Mesenteric fat pad (tissue), 1 donor: ENCODE results near the gene HDGFL3. TPM values are rescaled to one million over a fixed set of nuclear protein-coding genes. Genes with fewer than 3 reads are reported as not detected.
"Not testable (repeated sequence)": the region's sequence is repeated elsewhere in the genome, so short reads cannot be mapped to it uniquely, and the experiment has no call there.

ENCODE experiments used
- DNase-seq: peaks from one replicate; pipeline ENCODE4 v3.0.0-alpha.2; 2020; ENCODE audit warnings: low spot score
- long read RNA-seq: library from polyadenylated mRNA; unstranded; transcript quantifications from one replicate; pipeline ENCODE4 v2.0.0, GENCODE V29; 2020
- total RNA-seq: library from RNA; stranded (reverse); fragmentation: NEBNext Ultra II Directional; extraction: Animal tissue kit (Norgen Biotek cat#: 25700); gene quantifications from one replicate; pipeline ENCODE4 v1.2.1, GENCODE V29; 2021
- donor health status: DM: yes; HTN: yes; CAD: no.

The HDGFL3 gene
- total RNA-seq = 31.2 TPM
- long read RNA-seq, full-length matches to known transcripts = 18 of 36 reads
- long read RNA-seq, partial matches to known transcripts = 0 of 36 reads
- long read RNA-seq, other reads (novel, unspliced or antisense) = 18 of 36 reads

- no peak for DNase-seq
These were observed at the start of gene HDGFL3 for GRCh38 chr15:83207660-83208366. HDGFL3 (minus strand) TSS chr15:83207823; CDS start chr15:83207414, 409 bp downstream.

- no peak for DNase-seq
These were observed 43.2 kb upstream of the HDGFL3 start for GRCh38 chr15:83250781-83251180.

GRCh38 chr15:83249030-83249343, 41.4 kb upstream of the HDGFL3 start:
- no peak for DNase-seq

- DNase-seq = no peak
These were observed 40.8 kb upstream of the HDGFL3 start for GRCh38 chr15:83248151-83249029.

- DNase-seq = no peak
These were observed 36.0 kb upstream of the HDGFL3 start for GRCh38 chr15:83243634-83244033.

GRCh38 chr15:83230242-83230641, 22.6 kb upstream of the HDGFL3 start:
- no peak for DNase-seq

GRCh38 chr15:83225449-83225848, 17.8 kb upstream of the HDGFL3 start:
- DNase-seq = no peak

- not testable (repeated sequence) for DNase-seq
These were observed 14.2 kb upstream of the HDGFL3 start for GRCh38 chr15:83221781-83222180.

- DNase-seq = no peak
These were observed 11.4 kb upstream of the HDGFL3 start for GRCh38 chr15:83219026-83219425.

GRCh38 chr15:83215306-83215705, 7.7 kb upstream of the HDGFL3 start:
- no peak for DNase-seq

GRCh38 chr15:83210619-83211018, 3.0 kb upstream of the HDGFL3 start:
- DNase-seq = no peak

- DNase-seq = no peak
These were observed 1.7 kb upstream of the HDGFL3 start for GRCh38 chr15:83209333-83209732.

GRCh38 chr15:83208367-83208661, 691 bp upstream of the HDGFL3 start:
- DNase-seq = no peak

- no peak for DNase-seq
These were observed 489 bp downstream of the HDGFL3 start for GRCh38 chr15:83207009-83207659.

- no peak for DNase-seq
These were observed 1.1 kb downstream of the HDGFL3 start for GRCh38 chr15:83206526-83207008.

- no peak for DNase-seq
These were observed 1.8 kb downstream of the HDGFL3 start for GRCh38 chr15:83205725-83206324.

- DNase-seq = no peak
These were observed 2.9 kb downstream of the HDGFL3 start for GRCh38 chr15:83204697-83205096.

- DNase-seq = no peak
These were observed 4.1 kb downstream of the HDGFL3 start for GRCh38 chr15:83203543-83203942.

GRCh38 chr15:83200589-83200988, 7.0 kb downstream of the HDGFL3 start:
- DNase-seq = no peak

GRCh38 chr15:83200162-83200561, 7.5 kb downstream of the HDGFL3 start:
- DNase-seq = no peak

- DNase-seq = no peak
These were observed 8.3 kb downstream of the HDGFL3 start for GRCh38 chr15:83199288-83199687.

GRCh38 chr15:83198476-83198875, 9.1 kb downstream of the HDGFL3 start:
- no peak for DNase-seq
